ENCODE measurements around the gene TMEM203. TPM values are rescaled to one million over a fixed set of nuclear protein-coding genes. Genes with fewer than 3 reads are reported as not detected.

TMEM203 gene
- total RNA-seq, 1 donor from 2014 or later = 47.6 TPM

GRCh38 chr9:137167277-137167746 lies 38.1 kb downstream of the TMEM203 start:
- Histone ChIP-seq H3K4me1 (peaks cover 45% of the 10 kb centered on the region), H3K36me3 (no peaks in the 10 kb centered on the region), H3K9me3 (replicated peaks) (no peaks in the 10 kb centered on the region), H3K27ac (replicated peaks) (no peak overlapping the region), H3K27me3 (ENCODE audit: low read depth) (peaks cover 93% of the 10 kb centered on the region), H3K4me3 (no peak overlapping the region)
- no peak for TF ChIP-seq CTCF (IDR thresholded peaks at IDR 0.05; ENCODE audit: borderline replicate concordance)
- intact Hi-C loops (cut with micrococcal nuclease) = no loop called here
- no peak for DNase-seq

GRCh38 chr9:137166380-137167229 lies 38.8 kb downstream of the TMEM203 start:
- no peak for TF ChIP-seq CTCF (IDR thresholded peaks at IDR 0.05; ENCODE audit: borderline replicate concordance)
- Histone ChIP-seq H3K36me3 (no peaks in the 10 kb centered on the region), H3K4me3 (no peak overlapping the region), H3K27me3 (ENCODE audit: low read depth) (peaks cover 100% of the 10 kb centered on the region), H3K27ac (replicated peaks) (no peak overlapping the region), H3K9me3 (replicated peaks) (no peaks in the 10 kb centered on the region), H3K4me1 (peaks cover 52% of the 10 kb centered on the region)
- DNase-seq = no peak
- intact Hi-C loops (cut with micrococcal nuclease) = no loop called here

- intact Hi-C loops (cut with micrococcal nuclease) = no loop called here
- DNase-seq = no peak
- Histone ChIP-seq H3K27me3 (ENCODE audit: low read depth) (peaks cover 100% of the 10 kb centered on the region), H3K9me3 (replicated peaks) (no peaks in the 10 kb centered on the region), H3K4me1 (peaks cover 52% of the 10 kb centered on the region), H3K4me3 (no peak overlapping the region), H3K27ac (replicated peaks) (no peak overlapping the region), H3K36me3 (no peaks in the 10 kb centered on the region)
- no peak for TF ChIP-seq CTCF (IDR thresholded peaks at IDR 0.05; ENCODE audit: borderline replicate concordance)
Observed at GRCh38 chr9:137165250-137165836, 40.1 kb downstream of the TMEM203 start.

GRCh38 chr9:137164370-137165249 lies 40.8 kb downstream of the TMEM203 start:
- intact Hi-C loops (cut with micrococcal nuclease) = no loop called here
- H3K27me3 ChIP-seq (ENCODE audit: low read depth) = peaks cover 100% of the 10 kb centered on the region
- no peak for TF ChIP-seq CTCF (IDR thresholded peaks at IDR 0.05; ENCODE audit: borderline replicate concordance)

GRCh38 chr9:137163805-137164204 lies 41.6 kb downstream of the TMEM203 start:
- Histone ChIP-seq H3K4me3 (no peak overlapping the region), H3K27me3 (ENCODE audit: low read depth) (peaks cover 100% of the 10 kb centered on the region), H3K27ac (replicated peaks) (no peak overlapping the region), H3K36me3 (no peaks in the 10 kb centered on the region), H3K4me1 (peaks cover 39% of the 10 kb centered on the region), H3K9me3 (replicated peaks) (no peaks in the 10 kb centered on the region)
- intact Hi-C loops (cut with micrococcal nuclease) = no loop called here
- DNase-seq = no peak
- no peak for TF ChIP-seq CTCF (IDR thresholded peaks at IDR 0.05; ENCODE audit: borderline replicate concordance)

More at GRCh38 chr9:137164370-137165249, 40.8 kb downstream of the TMEM203 start:
- no peaks in the 10 kb centered on the region for H3K36me3 ChIP-seq
- peaks cover 47% of the 10 kb centered on the region for H3K4me1 ChIP-seq
- H3K9me3 ChIP-seq (replicated peaks) = no peaks in the 10 kb centered on the region
- no peak overlapping the region for H3K27ac ChIP-seq (replicated peaks)
- no peak for DNase-seq
- H3K4me3 ChIP-seq = no peak overlapping the region

Data from left ventricle myocardium inferior (tissue), 1 donor.